Measurements from ENCODE around the gene S1PR4.

DNA sequence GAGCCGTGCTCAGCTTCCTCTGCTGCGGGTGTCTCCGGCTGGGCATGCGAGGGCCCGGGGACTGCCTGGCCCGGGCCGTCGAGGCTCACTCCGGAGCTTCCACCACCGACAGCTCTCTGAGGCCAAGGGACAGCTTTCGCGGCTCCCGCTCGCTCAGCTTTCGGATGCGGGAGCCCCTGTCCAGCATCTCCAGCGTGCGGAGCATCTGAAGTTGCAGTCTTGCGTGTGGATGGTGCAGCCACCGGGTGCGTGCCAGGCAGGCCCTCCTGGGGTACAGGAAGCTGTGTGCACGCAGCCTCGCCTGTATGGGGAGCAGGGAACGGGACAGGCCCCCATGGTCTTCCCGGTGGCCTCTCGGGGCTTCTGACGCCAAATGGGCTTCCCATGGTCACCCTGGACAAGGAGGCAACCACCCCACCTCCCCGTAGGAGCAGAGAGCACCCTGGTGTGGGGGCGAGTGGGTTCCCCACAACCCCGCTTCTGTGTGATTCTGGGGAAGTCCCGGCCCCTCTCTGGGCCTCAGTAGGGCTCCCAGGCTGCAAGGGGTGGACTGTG is 1.2 kb downstream of the S1PR4 start:
- TF ChIP-seq, protein P1, sequence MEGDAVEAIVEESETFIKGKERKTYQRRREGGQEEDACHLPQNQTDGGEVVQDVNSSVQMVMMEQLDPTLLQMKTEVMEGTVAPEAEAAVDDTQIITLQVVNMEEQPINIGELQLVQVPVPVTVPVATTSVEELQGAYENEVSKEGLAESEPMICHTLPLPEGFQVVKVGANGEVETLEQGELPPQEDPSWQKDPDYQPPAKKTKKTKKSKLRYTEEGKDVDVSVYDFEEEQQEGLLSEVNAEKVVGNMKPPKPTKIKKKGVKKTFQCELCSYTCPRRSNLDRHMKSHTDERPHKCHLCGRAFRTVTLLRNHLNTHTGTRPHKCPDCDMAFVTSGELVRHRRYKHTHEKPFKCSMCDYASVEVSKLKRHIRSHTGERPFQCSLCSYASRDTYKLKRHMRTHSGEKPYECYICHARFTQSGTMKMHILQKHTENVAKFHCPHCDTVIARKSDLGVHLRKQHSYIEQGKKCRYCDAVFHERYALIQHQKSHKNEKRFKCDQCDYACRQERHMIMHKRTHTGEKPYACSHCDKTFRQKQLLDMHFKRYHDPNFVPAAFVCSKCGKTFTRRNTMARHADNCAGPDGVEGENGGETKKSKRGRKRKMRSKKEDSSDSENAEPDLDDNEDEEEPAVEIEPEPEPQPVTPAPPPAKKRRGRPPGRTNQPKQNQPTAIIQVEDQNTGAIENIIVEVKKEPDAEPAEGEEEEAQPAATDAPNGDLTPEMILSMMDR (IDR thresholded peaks at IDR 0.05; ENCODE audit: low read length) = no peak
- TF ChIP-seq EZH2 (optimal IDR thresholded peaks at IDR 0.05; ENCODE audit: low read depth, low read length) = no peak
- TF ChIP-seq EZH2phosphoT487 (IDR thresholded peaks at IDR 0.05; ENCODE audit: low read length) = no peak
